AML-193 (cell line): ENCODE results near the gene FARS2.

Experiments
- DNase-seq, 2 experiments: peaks; one replicate each; lab custom pipeline; 2025; lab: John Stamatoyannopoulos, UW

Gene FARS2

DNA sequence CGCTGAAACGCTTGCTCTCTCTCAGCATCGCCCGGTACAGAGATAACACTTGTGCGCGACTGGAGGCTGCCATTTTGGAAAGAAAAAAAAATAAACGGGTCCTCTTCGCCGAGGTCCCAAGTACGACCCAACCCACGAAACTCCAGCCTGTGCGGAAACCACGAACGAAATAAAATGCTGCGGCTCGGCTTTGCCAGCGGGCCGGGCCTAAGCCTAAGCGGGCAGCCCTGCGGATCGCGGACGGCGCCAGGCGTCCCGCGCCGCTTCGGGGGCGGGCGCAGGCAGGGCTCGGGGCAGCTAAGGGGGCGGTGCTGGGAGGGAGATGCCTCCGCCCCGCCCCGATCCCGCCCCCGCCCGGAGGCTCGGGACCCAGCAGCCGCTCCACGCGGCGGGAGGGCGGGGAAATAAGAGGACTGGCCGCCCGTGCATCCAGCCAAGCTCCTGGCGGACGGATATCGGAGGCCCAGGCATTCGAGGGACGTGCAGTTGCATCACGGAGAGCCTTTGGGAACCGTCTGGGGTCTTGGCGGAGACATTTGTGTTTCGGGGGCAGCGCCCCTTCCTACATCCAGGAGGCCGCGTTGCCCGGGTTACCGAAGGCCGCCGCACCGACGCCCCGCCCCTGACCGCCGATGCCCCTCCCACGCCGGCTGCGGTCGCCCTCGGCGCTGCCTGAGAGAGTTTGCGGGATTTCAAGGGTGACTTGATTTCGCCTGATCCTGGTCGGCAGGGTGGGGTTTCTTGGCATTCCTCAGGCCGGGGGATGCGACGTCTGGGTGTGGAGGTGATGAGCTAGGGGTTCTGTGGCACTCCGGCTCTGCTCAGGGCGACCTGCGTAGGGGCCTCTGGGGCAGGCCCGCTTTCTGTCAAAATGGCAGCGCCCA is at the start of gene FARS2, which contains the start of gene LYRM4:
Gene FARS2 (plus strand): TSS at position 853 of the 884 bp plus-strand sequence.
Gene LYRM4 (minus strand): TSS at position 290 of the 884 bp plus-strand sequence. CDS start 217 bp downstream, at position 73.
- peak; percentile 88 to 89 for DNase-seq

DNA sequence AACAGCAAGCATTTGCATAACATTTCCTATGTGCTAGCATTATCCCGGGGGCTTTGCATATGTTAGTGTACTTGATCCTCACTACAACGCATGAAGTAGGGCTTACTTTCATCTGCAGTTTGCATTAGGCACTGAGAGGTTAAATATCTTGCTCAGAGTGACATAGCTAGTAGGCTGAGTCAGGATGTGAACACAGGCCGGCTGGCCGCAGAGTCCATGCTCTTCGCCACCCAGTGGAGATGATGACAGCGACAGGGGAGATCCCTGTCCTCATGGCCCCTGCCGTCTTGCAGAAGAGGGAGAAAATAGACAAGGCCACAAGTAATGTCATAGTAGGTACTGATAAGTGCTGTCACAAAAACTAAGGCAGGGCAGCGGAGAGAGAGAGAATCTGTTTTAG is 47.5 kb upstream of the FARS2 start:
- no peak for DNase-seq

DNA sequence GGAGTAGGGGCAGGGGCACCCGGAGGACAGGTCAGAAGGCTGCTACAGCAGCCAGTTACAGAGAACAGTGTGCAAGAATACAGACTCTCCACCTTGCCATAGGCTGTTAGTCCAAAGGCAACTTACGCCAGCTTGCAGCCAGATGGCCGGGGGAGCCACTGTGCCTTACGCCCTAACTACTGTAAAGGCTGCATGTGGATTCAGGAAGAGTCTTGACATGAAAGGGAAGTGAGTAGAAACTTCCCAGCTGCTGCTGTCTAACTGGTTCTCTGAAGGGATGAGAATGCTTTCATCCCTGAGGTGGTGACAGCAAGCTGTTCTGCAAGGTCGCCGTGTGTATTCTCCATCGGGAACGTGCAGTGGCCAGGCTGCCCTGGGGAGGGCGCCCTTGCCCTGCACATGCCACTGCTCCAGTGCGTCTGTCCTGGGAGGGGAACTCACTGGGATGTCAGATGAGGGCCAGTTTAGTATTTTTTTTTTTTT is 46.7 kb upstream of the FARS2 start:
- DNase-seq: peak; percentile 23 to 31

DNA sequence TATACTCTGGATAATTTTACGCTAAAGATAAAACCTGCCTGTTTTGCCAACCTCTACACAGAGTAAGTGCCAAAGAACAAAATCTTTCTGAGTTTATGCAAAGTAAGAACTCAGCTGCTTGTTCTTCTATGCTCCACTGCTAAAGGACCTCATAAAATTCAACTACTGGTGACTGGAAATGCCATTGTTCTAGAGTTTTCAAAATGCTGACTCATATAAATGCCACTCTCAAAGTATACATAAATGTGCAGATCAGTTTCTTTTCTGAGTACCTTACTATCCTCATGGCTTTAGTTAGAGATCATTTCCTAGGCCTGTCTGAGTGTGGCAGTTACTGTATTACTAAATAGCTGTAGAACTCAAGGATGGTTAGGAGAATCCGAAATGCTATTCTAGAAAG is 46.2 kb upstream of the FARS2 start:
- DNase-seq: no peak

DNA sequence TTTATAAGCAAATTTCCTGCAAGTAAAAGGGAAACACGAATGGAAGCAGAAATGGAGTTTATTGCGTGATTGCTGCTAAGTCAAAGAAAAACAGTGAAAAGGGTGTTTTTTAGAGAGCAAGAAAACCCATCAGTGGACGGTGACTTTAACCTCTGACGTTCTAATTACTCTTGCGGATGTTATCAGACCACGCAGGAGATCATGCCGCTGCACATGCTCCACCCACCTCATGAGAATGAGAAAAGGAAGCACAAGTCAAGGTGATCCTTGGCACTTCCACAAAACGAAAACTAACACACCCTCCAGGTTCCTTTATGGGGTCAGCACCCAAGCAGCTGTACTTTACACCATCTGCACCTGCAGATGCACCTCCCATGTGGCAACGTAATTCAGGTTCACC is 45.5 kb upstream of the FARS2 start:
- no peak for DNase-seq

DNA sequence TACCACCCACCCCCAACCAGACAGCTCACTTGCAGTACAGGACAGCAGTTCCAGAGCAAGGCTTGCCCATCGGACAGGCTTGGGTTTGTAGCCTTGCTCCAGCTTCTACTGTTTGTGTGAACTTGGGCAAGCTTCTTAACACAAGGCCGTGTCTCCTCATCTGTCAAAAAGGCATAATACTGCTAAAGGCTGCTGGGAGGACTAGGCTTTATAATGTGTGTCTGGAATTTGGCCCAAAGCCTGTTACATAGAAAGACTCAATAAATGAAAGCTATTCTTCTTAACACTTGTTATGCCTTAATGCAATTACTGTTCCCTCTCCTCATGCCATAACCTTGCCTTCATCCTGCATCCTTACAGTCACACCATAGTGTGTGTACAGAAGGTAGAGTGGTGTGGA is 44.0 kb upstream of the FARS2 start:
- DNase-seq: no peak

DNA sequence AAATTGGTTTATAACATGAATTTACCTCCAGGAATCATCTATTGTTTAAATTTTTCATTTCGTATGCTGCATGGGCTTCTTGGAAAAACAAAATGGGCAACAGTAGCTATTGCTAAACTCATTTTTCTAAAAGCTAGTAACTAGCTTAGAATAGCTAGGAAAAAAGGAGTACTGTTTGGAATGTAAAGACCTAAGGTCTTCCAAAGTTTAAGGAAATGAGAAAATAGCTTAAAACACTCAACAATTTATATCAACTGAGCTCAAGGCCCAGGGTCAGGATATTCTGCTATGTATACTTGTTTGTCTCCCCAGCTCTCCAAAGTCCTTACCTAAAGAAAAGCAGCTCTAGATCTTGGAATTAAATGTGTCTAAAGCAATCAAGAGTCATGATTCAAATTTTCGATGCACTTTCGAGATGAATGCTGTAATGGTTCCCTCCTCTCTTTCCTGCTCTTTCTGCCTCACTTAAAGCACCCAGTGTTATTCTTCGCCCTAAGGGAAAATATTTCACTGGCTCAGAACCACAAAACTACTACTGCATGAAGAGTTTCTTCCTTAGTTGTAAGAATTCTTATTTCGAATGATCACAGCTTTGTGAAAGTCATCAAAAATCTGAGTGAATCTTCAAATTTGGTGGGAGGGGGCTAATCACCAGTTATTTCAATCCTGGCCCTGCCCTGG is 42.2 kb upstream of the FARS2 start:
- DNase-seq: no peak

DNA sequence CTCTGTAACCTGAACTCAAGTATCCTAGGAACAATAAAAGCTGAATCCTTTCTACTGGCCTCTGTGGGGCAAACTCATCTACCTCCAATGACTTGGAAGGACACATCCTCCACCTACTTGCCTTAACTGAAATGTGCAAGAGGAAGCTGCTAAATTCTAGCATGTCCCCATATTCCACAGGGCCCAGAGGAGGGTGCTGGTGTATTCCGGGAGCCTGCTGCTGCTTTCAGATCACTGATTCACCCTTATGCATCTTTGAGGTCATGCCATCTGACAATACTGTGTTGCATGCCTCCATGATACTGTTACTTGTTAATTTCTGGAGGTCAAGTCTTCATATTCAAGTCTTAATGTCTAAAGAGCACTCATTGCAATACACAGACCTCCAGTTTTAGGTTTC is 40.9 kb upstream of the FARS2 start:
- DNase-seq: no peak

DNA sequence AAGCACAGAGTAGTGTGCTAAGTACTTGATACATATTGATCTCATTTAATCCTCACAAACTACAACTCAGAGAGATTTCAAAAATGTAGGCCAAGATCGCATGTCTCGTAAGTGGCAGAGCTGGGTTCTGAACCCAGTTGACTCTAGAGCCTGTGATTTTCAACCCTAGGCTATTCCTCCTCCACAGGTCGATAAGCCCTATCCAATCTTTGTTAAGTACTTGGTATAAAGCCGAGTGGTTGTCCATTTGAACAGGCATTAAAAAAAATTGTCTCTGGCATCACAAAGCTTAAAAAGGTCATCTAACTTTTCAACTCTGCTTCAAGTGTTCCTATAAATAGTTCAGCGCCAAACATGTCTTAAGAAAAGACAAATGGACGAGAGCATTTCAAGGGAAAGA is 38.0 kb upstream of the FARS2 start:
- DNase-seq: no peak

DNA sequence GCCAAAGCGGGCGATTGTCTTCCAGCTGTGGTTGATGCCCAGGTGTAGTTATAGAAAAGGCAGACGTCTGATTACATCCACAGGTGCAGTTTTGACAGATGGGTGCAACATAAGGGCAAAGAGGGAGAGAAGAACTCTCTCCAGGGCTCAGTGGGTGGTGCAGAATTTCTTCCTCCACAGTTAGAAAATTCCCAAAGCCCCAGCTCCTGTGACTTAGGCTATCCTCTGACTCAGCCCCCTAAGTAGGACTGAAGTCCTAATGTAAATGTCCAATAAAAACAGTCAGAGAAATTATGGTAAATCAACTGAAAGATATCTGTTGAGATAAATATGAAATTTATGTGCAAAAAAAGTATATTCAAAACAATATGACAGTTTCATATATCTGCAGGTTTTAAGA is 32.0 kb upstream of the FARS2 start:
- no peak for DNase-seq

DNA sequence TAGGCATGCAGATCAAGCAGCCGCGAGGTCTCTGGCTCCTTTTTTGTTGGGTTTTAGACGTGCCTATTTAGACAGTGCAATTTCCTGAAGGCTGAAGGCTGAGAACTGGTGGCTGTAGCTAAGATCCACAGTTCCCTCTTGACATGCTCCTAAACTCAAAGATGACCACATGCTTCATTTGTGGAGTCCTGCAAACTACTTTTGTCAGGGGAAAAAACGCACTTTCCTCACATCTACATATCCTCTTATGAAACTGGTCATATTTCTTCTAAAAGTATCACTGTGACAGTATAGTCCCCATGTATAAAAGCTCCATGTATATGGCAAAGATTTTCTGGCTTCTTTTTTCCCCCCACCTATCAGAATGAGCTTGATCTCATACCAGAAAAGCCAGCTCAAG is 31.2 kb upstream of the FARS2 start:
- DNase-seq: no peak

DNA sequence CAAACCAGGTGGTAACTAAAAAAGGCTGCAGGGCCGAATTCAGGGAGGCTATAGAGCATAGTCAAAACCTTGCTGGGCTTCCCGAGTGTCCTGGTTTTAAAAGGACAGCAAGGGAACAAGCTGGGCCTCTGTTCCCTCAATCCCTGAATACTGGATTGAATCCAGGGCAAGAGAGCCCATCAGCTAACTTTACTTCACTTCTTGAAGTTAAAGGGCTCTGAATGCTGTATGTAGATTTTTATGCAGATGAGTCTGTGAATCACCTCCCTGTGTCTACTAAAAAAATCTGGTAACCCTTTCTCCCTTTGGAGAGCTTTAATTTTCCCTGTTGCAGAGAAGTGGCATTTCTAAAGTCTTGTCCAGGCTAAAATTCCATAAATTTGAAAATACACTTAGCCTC is 30.0 kb upstream of the FARS2 start:
- no peak for DNase-seq

DNA sequence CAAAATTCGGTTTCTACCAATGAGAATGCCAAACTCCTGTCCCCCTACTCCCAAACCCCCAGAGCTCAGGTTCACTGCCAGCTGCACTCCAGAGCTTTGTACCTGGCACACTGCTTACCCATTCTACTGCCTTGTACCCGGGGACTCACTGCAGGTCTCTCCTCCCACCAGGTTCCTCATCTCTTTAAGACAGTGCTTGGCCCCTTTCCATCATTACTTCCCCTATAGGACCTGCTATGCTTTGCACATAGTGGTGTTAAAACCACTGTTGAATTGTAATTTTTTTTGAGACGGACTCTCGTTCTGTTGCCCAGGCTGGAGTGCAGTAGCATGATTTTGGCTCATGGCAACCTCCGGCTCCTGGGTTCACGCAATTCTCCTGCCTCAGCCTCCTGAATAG is 26.4 kb upstream of the FARS2 start:
- DNase-seq: peak; percentile 48 to 51

DNA sequence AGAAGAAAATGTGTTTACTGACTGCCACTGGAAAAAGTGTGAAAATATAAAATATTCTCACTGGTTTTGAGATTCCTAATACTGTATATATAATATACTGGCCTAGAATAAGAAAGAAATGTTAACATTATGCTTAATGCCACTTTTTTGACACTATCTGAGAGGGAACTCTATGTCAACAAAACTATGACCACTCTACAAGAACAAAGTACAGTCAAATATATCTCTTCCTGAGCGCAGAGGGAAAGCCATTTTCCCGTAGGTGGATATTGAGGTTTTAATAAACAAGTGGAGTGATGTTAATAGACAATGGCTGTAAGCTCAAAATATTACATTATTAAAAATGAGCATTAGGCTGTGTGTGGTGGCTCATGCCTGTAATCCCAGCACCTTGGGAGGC is 25.5 kb upstream of the FARS2 start:
- no peak for DNase-seq

DNA sequence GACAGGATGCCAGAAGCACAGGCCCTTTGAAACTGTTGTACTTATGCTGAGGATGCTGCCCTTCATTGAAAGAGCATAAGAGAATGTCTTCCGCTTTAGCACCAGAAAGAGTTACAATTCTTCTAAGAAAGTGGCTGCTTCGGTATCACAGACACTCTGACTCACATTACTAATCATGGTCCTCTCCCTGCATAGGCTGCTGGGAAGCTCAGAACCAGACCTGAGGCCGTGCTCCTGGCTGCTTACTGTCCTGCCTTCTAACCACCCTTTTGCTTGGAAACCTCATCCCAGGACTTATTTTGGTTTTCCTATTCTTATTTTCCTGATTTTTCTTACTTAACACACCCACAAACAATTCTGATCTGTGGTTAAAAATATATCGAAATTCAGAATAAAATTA is 23.5 kb upstream of the FARS2 start:
- DNase-seq: no peak

DNA sequence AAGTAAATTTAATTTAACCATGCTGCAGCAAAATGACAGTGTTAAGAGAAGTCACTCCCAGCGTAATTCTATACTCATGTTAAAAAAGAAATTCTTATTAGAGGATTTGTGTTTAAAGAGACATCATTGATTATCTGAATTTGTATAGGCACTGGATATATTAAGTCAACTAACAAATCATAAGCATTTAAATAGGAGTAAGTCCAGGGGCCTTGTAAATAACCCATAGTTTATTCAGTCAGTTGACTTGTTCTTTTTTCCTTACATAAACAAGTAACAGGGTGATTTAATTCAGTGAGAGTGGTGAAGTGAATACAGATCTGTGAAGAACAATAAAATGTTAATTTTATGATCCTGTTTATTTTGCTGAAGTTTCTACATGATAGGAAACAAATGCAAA is 23.0 kb upstream of the FARS2 start:
- no peak for DNase-seq

DNA sequence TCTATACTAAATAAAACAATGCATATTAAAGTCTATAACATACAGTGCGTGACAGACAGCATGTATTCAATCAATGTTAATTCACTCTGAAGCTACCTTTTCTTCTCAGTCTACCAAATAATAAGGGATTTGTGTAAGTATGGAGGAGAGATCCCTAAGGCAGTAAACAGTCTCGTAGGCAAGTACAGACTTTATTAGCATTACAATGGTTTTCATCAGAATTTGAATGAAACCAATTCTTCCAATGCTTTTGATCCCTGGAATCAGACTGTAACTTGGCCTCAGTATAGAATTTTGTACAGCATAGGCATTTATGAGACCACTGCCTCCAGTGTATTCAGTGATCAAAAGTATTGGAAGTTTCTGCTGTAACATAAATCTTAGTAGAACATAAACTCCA is 20.1 kb upstream of the FARS2 start:
- DNase-seq: no peak

DNA sequence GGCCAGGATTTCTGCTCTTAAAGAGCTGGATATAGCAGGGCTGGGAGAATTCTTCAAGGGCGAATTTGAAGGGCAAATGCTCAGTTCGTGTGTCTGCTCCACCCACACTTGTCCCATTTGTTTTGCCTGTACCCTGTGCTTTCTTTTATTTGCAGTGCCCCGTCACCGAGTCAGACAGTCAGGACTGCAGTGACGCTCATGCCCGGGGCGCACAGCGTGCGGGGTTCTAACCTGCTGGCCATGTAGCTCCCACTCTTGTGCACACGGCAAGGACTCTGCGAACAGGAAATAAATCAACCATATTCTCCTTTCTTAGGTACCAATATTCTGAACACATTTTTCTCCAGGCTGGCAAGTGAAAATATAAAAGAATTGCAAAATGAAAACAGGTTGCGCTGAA is 18.2 kb upstream of the FARS2 start:
- DNase-seq: no peak

DNA sequence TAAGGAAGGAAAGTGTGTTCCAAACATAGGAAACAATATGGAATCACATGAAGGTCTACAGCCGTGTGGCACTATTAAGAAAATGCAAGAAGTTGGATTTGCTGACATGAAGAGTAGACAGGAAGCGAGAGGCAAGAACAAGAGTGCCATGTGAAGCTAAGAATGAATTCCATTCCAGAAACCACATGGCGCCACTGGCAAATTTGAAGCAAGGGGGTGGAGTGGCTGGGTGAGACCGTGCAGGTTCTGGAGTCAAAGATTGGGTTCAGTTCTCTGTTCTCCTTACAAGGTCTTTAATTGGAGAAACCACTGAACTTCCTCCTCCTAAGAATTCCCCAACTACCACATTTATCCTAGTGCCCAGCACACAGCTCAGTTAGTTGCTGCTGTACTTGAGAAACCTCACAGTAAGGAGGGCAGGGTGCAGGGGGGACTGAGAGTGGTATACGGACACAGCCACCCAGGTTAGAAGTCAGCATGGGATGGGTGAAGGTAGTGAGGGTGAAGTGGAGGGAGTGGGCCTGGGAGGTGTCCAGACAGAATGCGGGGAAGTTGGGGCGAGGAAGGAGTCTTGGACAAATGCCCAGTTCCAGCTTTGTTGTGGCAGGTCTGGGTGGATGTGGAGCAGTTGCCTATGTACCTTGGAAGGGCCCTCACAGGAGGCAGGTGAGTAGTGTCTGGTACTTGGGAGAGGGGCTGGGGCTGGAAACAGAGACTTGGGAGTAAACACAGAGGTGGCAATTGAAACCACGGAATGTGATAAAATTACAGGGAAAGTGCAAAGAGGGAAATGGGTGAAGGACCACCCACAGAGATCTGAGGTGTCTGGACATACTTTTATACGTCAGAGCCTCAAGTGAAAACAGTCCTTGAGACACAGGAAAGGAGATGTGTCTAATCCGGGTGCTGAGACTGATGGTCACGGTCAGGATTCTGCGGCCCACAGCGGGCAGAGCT is 14.9 kb upstream of the FARS2 start:
- DNase-seq: no peak

DNA sequence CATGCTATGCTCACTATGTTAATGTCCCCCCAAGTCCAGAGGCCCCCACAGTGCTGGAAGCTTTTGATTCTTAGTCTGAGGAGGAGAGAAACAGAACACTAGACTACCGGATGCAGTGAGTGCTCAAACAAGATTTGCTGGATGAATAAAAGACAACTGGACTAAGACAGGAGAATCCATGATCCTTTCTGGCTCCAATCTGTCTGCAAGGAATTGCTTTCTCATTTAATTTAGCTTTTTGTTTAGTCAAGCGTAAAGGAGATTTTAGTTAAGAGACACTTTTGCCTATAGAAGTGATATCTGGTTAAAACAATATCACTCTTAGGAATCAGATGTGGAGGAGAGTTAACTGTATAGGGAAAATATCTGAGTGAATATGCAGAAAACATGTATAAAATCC is 14.1 kb upstream of the FARS2 start:
- no peak for DNase-seq

DNA sequence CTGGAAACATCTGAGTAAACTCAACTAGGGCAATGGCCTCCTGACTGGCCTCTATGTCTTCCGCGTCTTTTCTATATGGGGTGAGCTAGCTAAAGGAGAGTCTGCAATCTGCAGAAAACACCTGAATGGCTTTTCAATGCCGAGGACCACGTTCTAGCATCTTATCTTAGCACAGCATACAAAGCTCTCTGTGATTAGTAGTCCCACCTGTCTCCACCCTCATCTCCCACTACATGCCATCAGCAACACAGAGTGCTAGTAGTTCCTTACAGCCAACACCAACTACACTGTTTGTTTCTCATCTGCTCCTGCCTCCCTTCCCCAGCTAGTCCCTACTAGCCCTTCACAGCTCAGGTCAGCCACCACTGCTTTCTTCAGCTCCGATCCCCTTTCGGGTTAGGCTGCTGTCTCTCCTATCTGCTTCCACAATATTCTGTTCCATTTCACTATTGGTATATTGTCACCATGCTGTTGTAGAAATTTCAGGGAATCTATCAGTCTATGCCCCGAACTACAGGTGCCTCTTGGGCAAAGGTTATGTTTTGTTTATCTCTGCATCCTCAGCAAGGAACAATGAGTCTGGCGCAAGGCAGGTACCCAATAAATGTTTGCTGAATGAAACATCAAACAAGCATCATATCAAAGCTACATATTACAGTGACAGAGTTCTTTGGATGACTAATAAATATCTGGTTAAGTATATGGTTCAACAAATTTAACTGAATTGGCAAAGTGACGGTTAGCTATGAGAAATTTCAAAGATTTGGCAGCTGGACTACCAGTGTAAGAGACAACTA is 12.8 kb upstream of the FARS2 start:
- no peak for DNase-seq
